Type B pancreatic cell (in vitro differentiated cells): ENCODE measurements around the gene OR2T34. TPM values are rescaled to one million over a fixed set of nuclear protein-coding genes. Genes with fewer than 3 reads are reported as not detected.
"Not testable (repeated sequence)": the region's sequence is repeated elsewhere in the genome, so short reads cannot be mapped to it uniquely, and the experiment has no call there.

Experiments used
- DNase-seq: peaks from one replicate; pipeline ENCODE4 v3.0.0; 2021; ENCODE audit warnings: mixed read lengths; ENCODE audit not compliant: unreplicated experiment; ENCODE audit errors: extremely low spot score
- H3K27ac Mint-ChIP-seq: 2 replicates; pipeline ENCODE4 v1.8.0; 2021; ENCODE audit warnings: mild to moderate bottlenecking, mixed read lengths
- H3K27me3 Mint-ChIP-seq: 2 replicates; pipeline ENCODE4 v1.8.0; 2021; ENCODE audit warnings: mixed read lengths
- H3K36me3 Mint-ChIP-seq: 2 replicates; pipeline ENCODE4 v1.8.0; 2021; ENCODE audit warnings: mixed read lengths
- H3K4me1 Mint-ChIP-seq: one replicate; pipeline ENCODE4 v1.8.0; 2021; ENCODE audit warnings: mixed read lengths; ENCODE audit not compliant: unreplicated experiment
- H3K4me3 Mint-ChIP-seq: 2 replicates; pipeline ENCODE4 v1.8.0; 2021; ENCODE audit warnings: mild to moderate bottlenecking, mixed read lengths
- H3K9me3 Mint-ChIP-seq: 2 replicates; pipeline ENCODE4 v1.8.0; 2021; ENCODE audit warnings: mixed read lengths
- total RNA-seq: library from RNA; stranded (reverse); gene quantifications from 2 replicates; pipeline ENCODE4 v1.2.1, GENCODE V29; 2021; ENCODE audit warnings: low replicate concordance

OR2T34 gene
- total RNA-seq, 1 donor from 2014 or later: not detected

GRCh38 chr1:248565530-248566373 lies 8.8 kb downstream of the OR2T34 start:
- H3K4me3 Mint-ChIP-seq, H3K9me3 Mint-ChIP-seq, H3K4me1 Mint-ChIP-seq, H3K36me3 Mint-ChIP-seq, H3K27ac Mint-ChIP-seq, H3K27me3 Mint-ChIP-seq, DNase-seq: not testable (repeated sequence)

DNA sequence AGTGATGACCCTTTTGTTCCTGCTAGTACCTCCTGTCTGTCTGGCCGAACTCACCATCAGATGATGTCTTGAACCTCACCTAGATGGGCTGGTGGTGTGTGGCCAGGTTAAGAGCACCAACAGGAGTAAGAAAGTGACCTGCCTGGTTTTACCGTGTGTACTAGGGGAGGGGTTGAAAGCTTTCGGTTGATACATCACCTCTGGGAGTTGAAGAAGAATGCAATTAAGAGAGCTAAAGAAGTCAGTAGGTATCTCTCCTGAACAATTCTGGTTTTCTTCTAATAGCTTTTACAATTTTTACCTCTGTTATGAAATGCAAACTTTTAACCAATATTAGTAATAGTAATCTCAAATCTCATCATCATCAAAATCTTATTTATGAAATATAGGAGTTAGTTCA lies 11.9 kb downstream of the OR2T34 start, which contains the start of gene OR2T29:
TSS of gene OR2T29 (minus strand) at position 101 of the 400 bp plus-strand sequence. CDS start 3,281 bp downstream, outside the sequence.
- not testable (repeated sequence) for H3K9me3 Mint-ChIP-seq, DNase-seq, H3K4me3 Mint-ChIP-seq

GRCh38 chr1:248551027-248551426 lies 23.5 kb downstream of the OR2T34 start:
- H3K4me1 Mint-ChIP-seq: not testable (repeated sequence)

More for the DNA sequence above, 11.9 kb downstream of the OR2T34 start, which contains the start of gene OR2T29:
- H3K4me1 Mint-ChIP-seq, H3K27ac Mint-ChIP-seq, H3K36me3 Mint-ChIP-seq, H3K27me3 Mint-ChIP-seq: not testable (repeated sequence)

DNA sequence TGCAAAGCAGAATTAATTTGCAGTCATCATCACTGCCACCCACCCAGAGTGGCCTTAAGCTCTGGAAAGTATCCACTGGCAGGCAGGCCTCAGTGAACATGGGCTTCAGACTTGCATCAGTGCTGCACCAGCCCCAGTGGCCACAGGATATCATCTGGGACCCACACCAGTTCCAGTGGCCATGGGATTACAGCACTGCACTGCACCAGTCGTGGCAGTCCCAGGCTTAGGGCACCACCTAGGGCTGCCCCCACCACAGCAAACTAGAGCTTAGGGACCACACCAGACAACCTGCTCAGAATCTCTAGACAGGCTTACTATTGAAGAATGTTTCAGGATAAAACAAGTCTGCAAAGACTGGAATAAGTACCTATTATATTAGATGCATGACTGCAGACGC lies 27.2 kb downstream of the OR2T34 start:
- not testable (repeated sequence) for H3K9me3 Mint-ChIP-seq, H3K27me3 Mint-ChIP-seq, H3K36me3 Mint-ChIP-seq, H3K4me1 Mint-ChIP-seq, H3K27ac Mint-ChIP-seq, H3K4me3 Mint-ChIP-seq, DNase-seq

More at GRCh38 chr1:248551027-248551426, 23.5 kb downstream of the OR2T34 start:
- not testable (repeated sequence) for H3K27ac Mint-ChIP-seq, H3K27me3 Mint-ChIP-seq, DNase-seq, H3K9me3 Mint-ChIP-seq, H3K36me3 Mint-ChIP-seq, H3K4me3 Mint-ChIP-seq

- not testable (repeated sequence) for H3K4me1 Mint-ChIP-seq, H3K36me3 Mint-ChIP-seq, H3K27ac Mint-ChIP-seq, H3K27me3 Mint-ChIP-seq, H3K4me3 Mint-ChIP-seq, DNase-seq, H3K9me3 Mint-ChIP-seq
Measured at GRCh38 chr1:248537449-248537848, 37.1 kb downstream of the OR2T34 start.

Other genes starting within 250 kb of the OR2T34 start
- not detected in 2 replicates for gene OR14C36, start 226.0 kb downstream of the OR2T34 start, total RNA-seq
- gene OR2T4, start 213.1 kb downstream of the OR2T34 start, total RNA-seq: not detected in 2 replicates
- gene OR2T6, start 199.0 kb downstream of the OR2T34 start, total RNA-seq: not detected in 2 replicates
- not detected in 2 replicates for gene OR2T1, start 171.7 kb downstream of the OR2T34 start, total RNA-seq
- gene OR2T2, start 129.1 kb downstream of the OR2T34 start, total RNA-seq: not detected in 2 replicates
- not detected in 2 replicates for gene OR2T3, start 101.4 kb downstream of the OR2T34 start, total RNA-seq
- not detected in 2 replicates for gene OR2T5, start 86.2 kb downstream of the OR2T34 start, total RNA-seq
- not detected in 2 replicates for gene OR2G6, start 66.7 kb downstream of the OR2T34 start, total RNA-seq
- gene OR2T29, start 12.0 kb downstream of the OR2T34 start, total RNA-seq: not detected in 2 replicates
- gene OR2T10, start 22.9 kb upstream of the OR2T34 start, total RNA-seq: not detected in 2 replicates
- not detected in 2 replicates for gene OR2T11, start 60.3 kb upstream of the OR2T34 start, total RNA-seq
- gene OR2T35, start 70.5 kb upstream of the OR2T34 start, total RNA-seq: not detected in 2 replicates
- gene OR2T27, start 80.8 kb upstream of the OR2T34 start, total RNA-seq: not detected in 2 replicates
- gene OR14I1, start 128.0 kb upstream of the OR2T34 start, total RNA-seq: not detected in 2 replicates
- gene LYPD8, start 181.0 kb upstream of the OR2T34 start, total RNA-seq: not detected in 2 replicates